CD4-positive, alpha-beta T cell treated with Interleukin-2 at 100 ng/mL for 4 hours (primary cell): ENCODE data around the gene LOXL4.

Experiments
- DNase-seq: peaks from one replicate; pipeline ENCODE4 v3.0.0-alpha.2; 2020; ENCODE audit warnings: low spot score

The LOXL4 gene

DNA sequence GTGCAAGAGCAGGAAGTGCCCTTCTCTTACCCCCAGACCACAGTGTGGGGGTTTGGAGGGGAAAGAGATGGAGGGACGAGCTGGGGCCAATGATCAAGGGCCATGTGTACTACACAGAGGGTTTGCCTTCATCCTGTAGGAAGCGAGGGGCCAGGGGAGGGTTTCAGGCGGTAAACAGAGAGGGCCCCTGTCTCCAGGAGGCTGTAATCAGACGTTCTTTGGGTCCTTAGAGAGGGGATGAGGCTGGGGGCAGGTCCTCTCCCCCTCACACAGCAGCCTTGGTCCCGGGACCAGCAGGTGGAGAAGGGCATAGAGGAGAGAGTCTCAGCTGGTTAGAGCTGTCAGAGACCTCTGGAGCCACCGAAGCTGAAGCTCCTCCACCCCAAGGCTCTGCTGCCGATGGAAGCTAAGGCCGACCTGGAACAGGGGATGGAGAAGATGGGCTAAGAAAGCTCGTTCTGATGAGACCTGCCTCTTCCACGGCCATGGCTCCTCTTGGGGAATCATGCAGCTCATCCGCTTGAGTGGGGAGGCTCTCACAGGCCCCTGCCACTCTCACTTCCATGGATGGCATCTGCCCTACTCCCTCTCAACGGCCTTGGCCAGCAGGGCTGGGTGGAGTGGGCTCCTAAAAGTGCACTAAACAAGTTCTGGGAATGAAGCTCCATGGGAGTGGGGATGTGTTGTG is 3.5 kb downstream of the LOXL4 start:
- no peak for DNase-seq

DNA sequence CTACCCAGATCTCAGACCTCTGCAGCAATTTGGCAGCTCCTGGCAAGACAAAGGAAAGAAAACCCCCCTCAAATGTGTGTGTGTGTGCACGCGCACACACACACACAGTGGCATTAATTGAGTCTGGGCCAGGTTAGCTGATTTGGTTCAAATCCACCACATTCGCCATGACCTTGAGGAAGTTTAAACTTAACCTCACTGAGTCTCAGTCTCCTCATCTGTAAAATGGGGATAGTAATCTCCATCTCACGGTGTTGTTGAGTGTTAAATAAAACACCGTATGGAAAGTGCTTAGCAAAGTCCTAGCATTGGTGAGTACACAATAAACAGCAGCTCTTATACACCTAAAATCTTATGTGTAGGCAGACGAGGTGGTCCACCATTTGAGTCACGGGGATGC is 4.9 kb downstream of the LOXL4 start:
- no peak for DNase-seq

DNA sequence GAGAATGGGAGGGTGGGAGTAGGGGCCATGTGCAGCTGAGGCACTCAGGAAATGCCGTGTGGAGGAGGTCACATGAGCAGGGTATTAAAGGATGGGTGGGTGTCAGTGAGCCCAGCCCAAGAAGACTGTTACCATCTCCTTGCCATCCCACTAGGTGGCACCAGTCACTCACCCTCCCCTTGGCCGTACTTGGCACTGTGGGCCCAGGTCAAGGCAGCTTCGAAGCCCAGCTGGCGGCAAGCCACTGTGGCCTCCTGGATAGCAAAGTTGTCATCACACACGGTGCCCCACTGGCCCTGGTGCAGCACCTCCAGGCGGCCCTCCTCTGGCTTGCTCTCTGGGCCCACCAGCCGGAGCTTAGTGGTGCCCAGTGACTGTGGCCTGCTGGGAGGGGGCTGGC is 5.4 kb downstream of the LOXL4 start:
- no peak for DNase-seq

DNA sequence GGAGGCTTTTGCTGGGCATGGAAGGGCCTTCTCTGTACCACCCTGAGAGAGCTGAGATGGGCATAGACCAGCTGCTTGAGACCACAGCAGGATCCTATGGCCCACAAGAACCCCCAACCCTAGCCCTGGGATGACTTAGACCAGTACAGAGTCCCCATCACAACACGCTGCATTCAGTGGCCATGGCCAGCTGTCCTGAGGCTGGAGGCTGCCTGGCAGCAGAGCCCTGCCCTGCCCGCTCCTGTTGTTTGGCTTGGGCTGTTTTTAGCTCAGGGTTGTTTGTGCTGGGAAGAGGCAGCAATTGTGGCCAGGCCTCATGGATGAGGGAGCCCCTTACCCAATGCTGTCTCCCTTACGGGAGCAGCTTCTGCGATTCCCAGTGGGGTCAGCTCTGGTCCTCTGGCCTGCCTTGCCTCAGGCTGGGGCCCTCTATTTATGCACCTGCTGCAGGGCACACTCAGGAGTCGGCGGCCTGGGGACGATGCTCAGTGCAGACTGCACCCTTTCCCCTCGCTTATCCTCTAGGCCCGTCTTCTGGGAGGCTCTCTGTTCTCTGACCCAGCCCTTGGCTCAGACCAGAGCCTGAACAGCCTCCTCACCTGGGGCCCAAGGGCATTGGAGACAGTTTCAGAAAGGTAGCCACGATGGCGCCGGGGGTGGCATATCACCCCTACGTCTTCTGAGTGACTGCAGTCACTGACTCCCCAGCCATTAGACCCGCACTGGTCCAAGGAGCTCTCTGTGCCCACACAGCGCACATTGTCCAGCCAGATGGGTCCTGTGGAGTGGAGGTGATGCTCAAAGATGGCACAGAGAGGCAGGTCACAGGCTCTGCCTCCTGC is 6.3 kb downstream of the LOXL4 start:
- DNase-seq: no peak

DNA sequence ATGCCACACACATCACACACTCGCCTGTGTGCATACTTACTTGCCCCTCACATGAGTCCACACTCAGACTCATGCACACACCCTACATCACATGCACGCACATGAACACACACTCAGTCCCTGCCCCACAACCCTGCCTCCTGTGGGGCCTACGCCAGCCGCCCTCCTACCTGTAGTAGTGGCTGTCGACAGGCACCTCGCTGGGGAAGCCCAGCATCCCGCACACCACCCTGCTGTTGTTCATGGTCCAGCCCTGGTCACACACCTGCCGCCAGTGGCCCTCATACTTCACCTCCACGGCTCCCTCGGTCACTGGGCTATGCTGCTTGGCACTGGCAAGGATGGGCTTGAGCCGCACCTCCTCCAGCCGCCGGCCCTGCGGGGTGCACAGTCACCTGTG is 7.2 kb downstream of the LOXL4 start:
- no peak for DNase-seq

DNA sequence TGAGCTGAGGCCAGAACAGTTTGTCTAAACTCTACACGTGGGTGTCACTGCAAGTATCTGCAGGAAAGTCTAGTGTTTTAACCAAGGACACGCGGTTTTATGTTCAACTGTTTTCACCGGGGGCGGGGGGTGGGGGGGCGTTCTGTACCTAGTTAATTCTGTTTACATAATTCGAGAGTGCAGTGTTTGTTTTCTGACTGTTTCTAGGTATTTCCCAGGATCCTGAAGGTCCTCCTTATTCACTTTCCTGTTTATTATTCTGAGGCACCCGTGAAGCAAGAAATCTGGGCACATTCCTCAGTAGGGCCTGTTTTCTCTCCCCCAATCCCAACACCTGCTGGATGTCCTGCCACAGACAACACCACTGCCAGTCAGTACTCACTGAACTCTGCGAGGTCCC is 7.6 kb downstream of the LOXL4 start:
- no peak for DNase-seq

DNA sequence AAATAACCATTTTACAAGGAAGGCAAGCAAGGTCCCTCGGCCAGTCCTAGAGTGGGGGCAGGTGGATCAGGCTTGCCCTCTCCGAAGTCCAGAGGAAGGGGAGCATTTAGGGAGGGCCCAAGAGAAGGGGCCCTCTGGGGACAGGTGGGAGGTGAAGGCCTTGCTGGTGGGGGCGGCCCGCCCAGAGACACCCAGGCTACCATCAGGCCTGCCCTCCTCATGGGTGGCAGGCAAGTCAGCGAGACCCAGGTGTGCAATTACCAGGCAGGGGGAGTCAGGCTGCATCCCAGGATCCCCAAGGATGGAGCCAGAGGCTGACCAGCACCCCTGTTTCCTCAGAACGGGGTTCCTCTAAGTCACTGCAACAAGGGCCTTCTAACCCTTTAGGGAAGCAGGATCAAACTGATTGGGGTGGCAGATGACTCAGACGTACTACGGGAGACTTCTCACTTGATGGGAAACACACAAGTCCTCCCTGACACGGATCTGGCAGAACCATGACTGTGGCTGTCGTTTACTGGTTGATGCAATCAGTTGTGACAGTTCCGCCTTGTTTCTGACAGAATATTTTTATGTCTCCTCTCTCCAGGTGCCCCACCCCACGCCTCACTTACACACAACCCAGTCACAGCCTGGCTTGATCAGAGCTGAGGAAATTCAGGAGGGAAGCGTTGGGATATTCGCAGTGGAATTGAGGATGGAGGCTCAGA is 8.2 kb downstream of the LOXL4 start:
- DNase-seq: no peak

DNA sequence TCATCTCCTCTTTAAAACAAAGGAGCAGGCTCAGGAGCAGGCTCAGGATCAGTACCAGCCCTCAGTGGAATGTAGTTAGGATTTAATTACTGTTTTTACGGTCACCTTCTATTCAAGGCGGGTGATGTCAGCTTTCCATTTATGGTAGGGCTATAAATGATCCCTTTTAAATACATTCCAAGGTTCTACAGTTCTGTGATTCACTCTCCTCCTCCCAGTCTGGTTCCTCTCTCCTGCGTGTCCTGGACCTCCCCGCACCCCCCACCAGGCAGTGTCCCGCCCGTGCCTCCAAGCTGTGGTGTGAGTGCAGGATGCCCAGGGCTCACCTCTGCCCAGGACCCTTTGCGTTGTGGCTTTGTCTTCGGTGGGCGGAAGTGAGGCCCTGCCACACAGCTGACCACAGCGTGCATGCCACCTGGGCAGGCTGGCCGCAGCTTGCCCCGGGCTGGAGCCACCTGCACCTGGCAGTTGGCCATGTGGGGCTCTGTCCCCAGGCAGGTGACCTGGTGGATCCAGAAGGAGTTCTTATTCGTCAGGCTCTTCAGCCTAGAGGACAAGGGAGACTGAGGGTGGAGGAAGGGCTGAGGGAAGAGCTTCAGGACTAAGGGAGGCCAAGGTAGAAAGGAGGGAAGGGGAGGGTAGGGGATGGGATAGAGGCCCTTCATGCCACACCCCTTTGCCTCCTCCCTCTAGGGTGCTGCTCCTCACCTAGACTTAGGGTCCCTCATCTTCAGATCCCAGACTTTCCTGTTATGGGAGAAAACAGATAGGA is 9.1 kb downstream of the LOXL4 start:
- no peak for DNase-seq

DNA sequence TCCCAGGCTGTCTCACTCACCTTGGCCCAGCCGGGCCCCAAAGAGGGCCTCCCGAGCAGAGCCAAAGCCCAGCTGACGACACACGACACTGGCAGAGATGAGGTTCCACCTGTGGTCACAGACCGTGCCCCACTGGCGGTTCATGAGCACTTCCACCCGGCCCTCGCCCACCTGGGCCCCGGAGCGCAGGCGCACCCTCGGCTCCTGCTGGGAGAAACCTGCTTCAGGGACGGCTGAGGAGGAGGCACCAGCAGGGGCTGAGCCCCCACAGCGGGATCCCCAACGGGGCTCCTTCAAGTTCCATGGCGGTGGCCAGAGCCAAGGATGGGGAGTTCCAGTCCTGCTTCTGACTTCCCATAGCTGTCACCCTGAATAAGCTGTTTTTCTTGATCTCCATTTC is 10.0 kb downstream of the LOXL4 start:
- no peak for DNase-seq

DNA sequence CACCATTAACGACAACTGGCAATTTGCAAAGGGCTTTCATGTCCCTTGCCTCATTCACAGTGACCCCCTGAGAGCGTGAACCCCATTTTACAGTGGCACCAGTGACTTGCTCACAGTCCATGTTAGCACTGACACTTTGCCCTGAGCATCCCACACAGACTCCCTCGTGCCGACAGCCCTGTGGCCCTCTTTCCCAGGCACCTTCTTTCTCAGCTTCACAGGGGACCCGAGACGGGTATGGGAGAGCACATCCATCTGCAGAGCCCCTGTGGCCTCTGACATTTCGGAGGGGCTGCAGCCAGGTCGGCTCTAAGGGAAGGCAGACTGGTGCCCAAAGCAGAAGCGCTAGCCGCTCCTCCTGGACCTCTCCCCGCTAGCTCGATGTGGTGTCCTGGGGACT is 10.8 kb downstream of the LOXL4 start:
- no peak for DNase-seq

DNA sequence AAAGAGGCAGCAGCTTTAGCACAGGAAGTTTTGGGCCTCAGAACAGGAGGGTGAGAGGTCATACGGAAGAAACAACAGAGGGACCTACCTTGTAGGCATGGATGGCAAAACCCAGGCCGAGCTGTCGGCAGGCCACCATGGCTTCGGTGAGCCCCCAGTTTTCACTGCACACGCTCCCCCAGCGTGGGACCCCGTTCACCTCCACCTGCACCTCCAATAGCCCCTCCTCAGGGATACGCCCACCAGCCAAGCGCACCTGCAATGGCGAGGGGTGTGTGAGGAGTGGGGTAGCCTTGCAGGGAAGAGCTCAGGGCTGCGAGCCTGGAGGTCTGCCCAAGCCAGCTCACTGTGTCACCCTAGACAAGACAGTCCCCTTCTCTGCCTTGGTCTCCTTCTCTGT is 11.3 kb downstream of the LOXL4 start:
- no peak for DNase-seq

DNA sequence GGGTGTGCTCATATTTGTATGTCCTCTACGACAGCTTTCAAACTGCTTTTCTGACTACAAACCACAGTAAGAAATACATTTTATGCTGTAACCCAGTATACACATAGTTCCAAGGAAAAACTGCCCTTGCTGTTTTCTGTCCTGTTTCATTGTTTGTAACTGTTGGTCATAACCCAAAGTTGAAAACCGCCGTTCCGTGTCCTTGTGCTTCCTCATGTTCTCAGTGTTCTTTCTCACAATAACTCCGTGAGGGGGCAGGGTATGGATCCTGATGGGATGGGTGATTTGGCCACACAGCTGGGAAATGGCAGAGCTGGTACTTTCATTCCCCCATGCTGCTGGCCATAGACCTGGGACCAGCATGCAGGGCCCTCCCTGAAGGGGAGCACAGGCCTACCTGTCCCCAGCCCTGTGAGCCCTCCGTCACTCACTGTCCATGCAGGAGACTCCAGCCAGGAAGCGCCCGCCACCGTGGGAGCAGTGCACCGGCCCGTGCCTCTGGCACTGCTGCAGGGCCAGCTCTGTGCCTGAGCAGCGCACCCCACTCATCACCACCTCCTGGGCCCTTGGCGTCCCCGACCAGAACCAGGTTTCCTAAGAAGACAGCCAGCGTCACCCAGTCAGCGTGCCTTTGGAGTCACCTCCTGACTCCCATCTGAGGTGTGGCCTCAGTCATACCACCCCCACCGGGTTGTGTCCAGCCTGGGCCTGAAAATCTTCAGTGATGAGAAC is 12.7 kb downstream of the LOXL4 start:
- DNase-seq: no peak

DNA sequence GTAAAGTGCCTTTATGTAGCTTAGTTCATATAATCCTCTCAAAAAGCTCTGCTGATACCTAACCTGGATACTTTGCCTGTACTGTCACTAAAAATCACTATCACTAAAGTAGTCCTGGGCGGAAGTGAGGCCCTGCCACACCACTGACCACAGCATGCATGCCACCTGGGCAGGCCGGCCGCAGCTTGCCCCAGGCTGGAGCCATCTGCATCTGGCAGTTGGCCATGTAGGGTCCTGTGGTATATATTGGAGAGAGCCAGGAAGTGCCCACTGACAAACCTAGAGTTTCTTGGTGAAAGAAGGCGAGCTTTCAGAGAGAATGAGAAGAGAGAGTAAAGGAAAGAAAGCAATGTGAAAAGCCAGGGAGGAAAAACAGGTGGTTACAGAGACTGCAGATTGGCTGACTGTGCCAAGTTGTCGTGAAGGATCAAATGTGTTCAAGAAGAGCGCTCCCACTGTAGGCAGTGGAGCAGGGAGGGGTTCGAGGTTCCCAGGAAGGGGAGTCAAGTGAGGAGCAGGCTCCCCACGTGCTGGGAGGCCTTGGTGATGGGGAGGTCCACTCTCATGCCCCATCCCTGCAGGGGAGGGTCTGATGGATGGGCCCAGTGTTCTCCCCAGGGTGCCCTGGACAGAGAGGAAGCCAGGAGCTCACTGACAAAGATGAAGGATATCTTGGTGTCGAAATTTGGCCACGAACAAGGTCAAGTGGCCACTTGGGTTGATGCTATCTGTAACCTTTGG is 13.6 kb downstream of the LOXL4 start:
- DNase-seq: no peak

DNA sequence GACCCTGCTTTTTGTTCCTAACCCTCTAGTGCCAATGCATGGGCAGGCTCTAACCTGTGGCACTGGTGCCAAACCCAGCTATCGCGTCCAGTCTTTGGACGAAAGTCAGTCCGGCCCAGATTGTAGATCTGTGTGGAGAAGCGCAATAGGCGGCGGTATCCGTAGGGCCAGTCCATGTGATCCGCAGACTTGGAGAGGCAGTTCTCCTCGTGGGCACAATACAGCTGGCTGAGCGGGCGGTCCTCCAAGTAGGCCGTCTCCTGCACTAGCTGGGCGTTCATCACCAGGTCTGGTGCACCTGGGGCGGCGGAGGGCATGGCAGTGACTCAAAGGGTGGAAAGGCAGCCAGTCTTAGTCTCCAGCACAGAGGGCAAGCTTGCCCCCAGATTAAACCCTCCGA is 14.5 kb downstream of the LOXL4 start:
- no peak for DNase-seq

DNA sequence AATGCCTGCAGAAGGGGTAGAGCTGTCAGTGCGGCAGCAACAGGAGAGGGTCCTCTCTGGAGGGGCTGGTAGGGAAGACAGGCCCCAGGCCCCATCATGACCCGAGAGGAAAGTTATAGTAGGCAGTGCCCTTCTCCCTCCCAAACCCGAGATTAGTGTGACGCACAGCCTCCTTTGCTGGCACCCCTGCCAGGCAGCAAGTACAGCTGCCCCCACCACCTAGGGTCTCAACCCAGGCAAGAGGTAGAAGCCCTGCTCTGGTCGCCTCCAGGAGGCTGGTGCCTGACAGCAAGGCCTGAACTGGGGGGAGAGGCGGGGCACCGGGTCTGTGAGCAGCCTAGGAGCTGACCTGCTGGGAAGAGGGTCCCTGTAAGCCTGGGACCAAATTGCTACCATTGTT is 15.5 kb downstream of the LOXL4 start:
- no peak for DNase-seq

DNA sequence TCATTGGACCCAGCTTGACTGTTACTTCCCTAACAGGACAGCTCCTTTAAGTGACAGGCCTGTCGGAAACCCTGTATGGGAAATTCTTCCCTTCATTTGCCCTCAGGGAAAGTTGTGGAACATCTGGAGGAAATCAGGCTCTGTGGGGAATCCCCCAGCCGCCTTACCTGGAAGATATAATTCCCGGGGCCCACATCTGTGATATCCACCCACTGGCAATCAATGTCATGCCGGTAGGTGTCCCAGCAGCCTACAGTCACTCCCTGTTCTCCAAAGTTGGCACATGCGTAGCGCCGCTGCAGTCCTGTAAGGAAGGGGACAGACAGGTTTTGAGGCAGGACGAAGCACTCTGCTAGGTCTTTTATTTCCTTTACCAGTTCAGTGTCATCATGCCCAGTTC is 16.6 kb downstream of the LOXL4 start:
- DNase-seq: no peak

DNA sequence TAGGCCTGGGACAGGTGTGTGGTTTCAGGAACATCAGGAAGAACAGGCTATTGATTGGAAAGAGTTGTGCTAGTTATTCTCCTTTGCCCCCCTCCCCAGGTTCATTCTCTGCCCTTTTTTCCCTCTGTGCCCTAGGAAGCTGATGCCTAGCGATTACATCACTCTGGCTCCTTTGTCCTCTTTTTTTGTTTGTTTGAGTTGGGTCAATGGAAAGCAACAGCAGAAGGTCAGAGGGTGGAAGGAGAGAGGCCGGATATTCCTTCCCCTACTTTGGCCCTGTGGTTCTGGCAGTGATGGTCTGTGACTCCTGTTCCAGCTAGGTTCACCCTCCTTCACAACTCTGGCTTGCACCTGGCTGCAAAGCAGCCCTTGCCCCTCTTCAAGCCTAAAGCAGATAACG is 18.9 kb downstream of the LOXL4 start:
- DNase-seq: no peak

DNA sequence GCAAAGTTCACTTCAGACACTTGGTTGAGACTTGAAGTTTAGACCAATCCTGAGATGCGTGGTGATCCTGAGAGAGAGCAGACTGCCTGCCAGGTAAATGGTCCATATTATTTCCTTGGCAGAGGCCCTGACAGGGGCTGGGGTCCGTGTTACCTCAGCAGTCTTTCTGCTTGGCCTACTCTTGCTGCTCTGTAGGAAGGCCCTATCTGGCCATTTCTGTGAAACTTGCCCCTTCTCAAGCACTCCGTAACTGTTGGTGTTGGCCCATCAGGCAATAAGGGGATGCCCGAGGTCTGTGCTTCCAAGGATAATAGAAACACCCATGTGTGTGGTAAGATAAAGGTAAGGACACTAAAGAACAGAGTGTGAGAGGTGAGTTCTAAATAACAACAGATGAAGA is 20.0 kb downstream of the LOXL4 start:
- DNase-seq: no peak

DNA sequence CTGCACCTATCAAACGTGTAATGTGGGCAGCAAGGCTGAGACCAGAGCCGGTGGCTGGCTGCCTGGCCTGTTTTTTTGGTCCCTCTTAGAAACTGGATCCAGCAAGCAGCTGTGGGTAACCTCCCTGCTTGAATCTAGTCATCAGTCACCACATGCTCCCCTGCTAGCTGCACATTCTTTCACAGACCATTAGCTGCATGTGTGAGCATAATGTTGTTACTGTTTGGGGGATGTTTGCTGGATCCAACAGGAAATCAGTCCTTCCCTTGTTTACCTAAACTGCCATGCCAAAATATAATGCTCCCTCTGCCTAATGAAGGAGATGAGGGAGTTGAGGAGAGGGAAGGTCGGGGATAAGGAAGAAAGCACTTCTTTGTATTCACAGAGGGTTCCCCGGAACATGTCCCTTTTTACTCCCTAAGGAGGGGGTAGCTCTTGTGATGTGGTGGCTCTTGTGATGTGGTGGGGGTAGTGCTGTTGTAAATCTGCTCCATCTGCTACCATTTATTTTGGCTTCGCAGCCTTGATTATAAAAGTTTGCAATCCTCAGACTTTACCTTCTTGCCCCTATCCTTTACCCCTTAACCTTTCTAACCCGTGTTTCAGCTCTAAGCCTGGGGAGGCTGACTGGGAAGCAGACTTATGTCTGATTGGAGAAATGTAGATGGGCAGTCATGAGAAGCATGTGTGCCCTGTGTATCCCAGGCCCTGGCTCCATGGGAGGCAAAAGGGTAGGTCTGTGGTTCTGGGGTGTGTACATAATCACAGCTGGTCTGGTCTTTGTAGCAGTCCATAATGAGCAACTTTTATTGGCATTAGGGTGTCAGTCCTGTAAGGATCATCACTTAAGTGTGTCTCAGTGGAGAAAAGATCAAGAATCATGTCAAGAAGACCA is 20.8 kb downstream of the LOXL4 start:
- DNase-seq: no peak

DNA sequence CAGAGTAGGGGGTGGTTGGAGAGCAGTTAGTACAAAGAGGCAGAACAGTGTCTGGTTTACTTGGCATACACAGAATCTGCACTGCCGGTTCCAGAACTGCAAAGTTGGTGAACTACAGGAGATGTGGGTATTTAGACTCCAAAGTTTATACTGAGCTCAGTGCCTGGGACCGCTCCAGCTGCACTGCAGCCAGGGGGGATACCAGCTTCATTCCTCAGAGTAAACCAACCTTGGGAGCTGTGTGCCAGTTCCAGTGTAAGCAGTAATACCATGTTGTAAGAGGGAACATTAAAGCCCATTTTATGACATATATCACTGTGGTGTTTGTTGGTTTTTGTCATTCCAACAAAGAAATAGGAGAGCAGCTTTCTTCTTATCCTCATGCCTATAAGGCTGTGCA is 23.4 kb downstream of the LOXL4 start:
- no peak for DNase-seq
